CD14-positive monocyte (primary cell): ENCODE results near the gene KRT26. TPM values are rescaled to one million over a fixed set of nuclear protein-coding genes. Genes with fewer than 3 reads are reported as not detected.
A peak's percentile ranks its signal among the peaks of the same experiment; 100 is the strongest.

Experiments
- DNase-seq, 3 donors: peaks; one replicate each; pipeline ENCODE4 v3.0.0-alpha.2; 2011 to 2022
- H2AFZ ChIP-seq: 2 replicates; pipeline ENCODE4 v1.6.0; 2012; ENCODE audit warnings: mild to moderate bottlenecking, low read depth, low read length, inconsistent platforms; ENCODE audit not compliant: insufficient read depth, poor library complexity, severe bottlenecking
- H3K27ac ChIP-seq, 2 donors: 1 replicate in 1 of 2; 2 replicates in 1 of 2; pipeline ENCODE4 v1.5.1; 2012 to 2013; ENCODE audit warnings: low read length in 2 of 2, control low read depth in 1 of 2, inconsistent platforms in 1 of 2, low read depth in 1 of 2, mild to moderate bottlenecking in 1 of 2
- H3K27me3 ChIP-seq, 2 donors: one replicate each; pipeline versions ENCODE4 v1.6.0 to v1.6.1; 2011 to 2013; ENCODE audit warnings: low read length in 2 of 2; ENCODE audit not compliant: control insufficient read depth in 2 of 2, insufficient read depth in 2 of 2
- H3K36me3 ChIP-seq, 2 donors: replicated peaks in 1 of 2; 1 replicate in 1 of 2; 2 replicates in 1 of 2; pipeline versions ENCODE4 v1.5.1 to v1.6.1; 2012 to 2013; ENCODE audit warnings: low read length in 2 of 2, control low read depth in 1 of 2, inconsistent platforms in 1 of 2, mild to moderate bottlenecking in 1 of 2; ENCODE audit not compliant: insufficient read depth in 2 of 2, control insufficient read depth in 1 of 2
- H3K4me1 ChIP-seq, 2 donors: 1 replicate in 1 of 2; 2 replicates in 1 of 2; pipeline versions ENCODE4 v1.5.1 to v1.6.1; 2012 to 2013; ENCODE audit warnings: low read length in 2 of 2, control low read depth in 1 of 2, inconsistent platforms in 1 of 2, mild to moderate bottlenecking in 1 of 2, moderate library complexity in 1 of 2; ENCODE audit not compliant: insufficient read depth in 2 of 2, control insufficient read depth in 1 of 2
- H3K4me2 ChIP-seq: replicated peaks from 2 replicates; pipeline ENCODE3; 2012; ENCODE audit warnings: low read length, moderate library complexity, mild to moderate bottlenecking; ENCODE audit not compliant: poor library complexity, severe bottlenecking; ENCODE audit errors: extremely low read depth
- H3K4me3 ChIP-seq, 3 experiments: fragments of 200-600 bp in 1 of 3; sonication (generic) in 1 of 3; replicated peaks in 1 of 3; 1 replicate in 2 of 3; 2 replicates in 1 of 3; pipeline ENCODE4 v1.5.1; 2011 to 2013; ENCODE audit warnings: low read length in 3 of 3, mild to moderate bottlenecking in 3 of 3, control low read depth in 2 of 3, low read depth in 2 of 3, inconsistent platforms in 1 of 3, moderate library complexity in 1 of 3
- H3K79me2 ChIP-seq: 2 replicates; pipeline ENCODE4 v1.6.0; 2012; ENCODE audit warnings: mild to moderate bottlenecking, control low read depth, inconsistent platforms, low read length, moderate library complexity; ENCODE audit not compliant: insufficient read depth
- H3K9ac ChIP-seq: 2 replicates; pipeline ENCODE4 v1.6.0; 2017; ENCODE audit warnings: low read length, mild to moderate bottlenecking; ENCODE audit not compliant: insufficient read depth, poor library complexity, severe bottlenecking
- H3K9me3 ChIP-seq, 2 donors: replicated peaks in 1 of 2; 1 replicate in 1 of 2; 2 replicates in 1 of 2; pipeline versions ENCODE4 v1.5.1 to v1.6.1; 2012 to 2013; ENCODE audit warnings: low read length in 2 of 2, control low read depth in 1 of 2; ENCODE audit not compliant: control insufficient read depth in 1 of 2, insufficient read depth in 1 of 2
- H4K20me1 ChIP-seq: 2 replicates; pipeline ENCODE4 v1.6.0; 2012; ENCODE audit warnings: mild to moderate bottlenecking, low read length, control low read depth, moderate library complexity; ENCODE audit not compliant: insufficient read depth
- H3K27ac Mint-ChIP-seq, 7 donors: one replicate each; pipeline ENCODE4 v1.8.0; 2020; ENCODE audit warnings: mild to moderate bottlenecking in 7 of 7, mixed read lengths in 7 of 7, moderate library complexity in 6 of 7, inconsistent platforms in 2 of 7
- H3K27me3 Mint-ChIP-seq, 3 donors: one replicate each; pipeline ENCODE4 v1.8.0; 2021 to 2022; ENCODE audit warnings: low read depth in 3 of 3, mild to moderate bottlenecking in 3 of 3, mixed read lengths in 3 of 3, moderate library complexity in 3 of 3, inconsistent platforms in 1 of 3
- H3K36me3 Mint-ChIP-seq, 2 donors: one replicate each; pipeline ENCODE4 v1.8.0; 2020; ENCODE audit warnings: mixed read lengths in 2 of 2, inconsistent platforms in 1 of 2, mild to moderate bottlenecking in 1 of 2
- H3K4me1 Mint-ChIP-seq: one replicate; pipeline ENCODE4 v1.8.0; 2020; ENCODE audit warnings: mild to moderate bottlenecking, mixed read lengths
- H3K4me3 Mint-ChIP-seq, 2 donors: one replicate each; pipeline ENCODE4 v1.8.0; 2020; ENCODE audit warnings: mild to moderate bottlenecking in 2 of 2, mixed read lengths in 2 of 2, moderate library complexity in 1 of 2
- H3K9me3 Mint-ChIP-seq, 7 donors: one replicate each; pipeline ENCODE4 v1.8.0; 2020 to 2022; ENCODE audit warnings: mixed read lengths in 7 of 7, mild to moderate bottlenecking in 6 of 7, moderate library complexity in 6 of 7, inconsistent platforms in 2 of 7
- WGBS: methylation state at CpG from one replicate; pipeline ENCODE4 v1.1.5; 2013; ENCODE audit warnings: missing lambda C conversion rate; ENCODE audit not compliant: insufficient coverage; 5-methylcytosine and 5-hydroxymethylcytosine counted together
- intact Hi-C, 2 donors: fragments of 100-400 bp; cut with micrococcal nuclease; formaldehyde crosslinking; loops; one replicate each; pipeline versions ENCODE4 v1.15.0 to v1.15.1; 2023
- polyA plus RNA-seq, 3 donors: library from polyadenylated mRNA; depleted of rRNA in 1 of 3; unstranded in 2 of 3; stranded (reverse) in 1 of 3; fragments of 300-500 nt in 2 of 3; fragments of >200 nt in 1 of 3; fragmentation: Illumina TruSeq in 2 of 3; gene quantifications; 1 replicate in 2 of 3; 2 replicates in 1 of 3; pipeline ENCODE4 v1.2.3, GENCODE V29; 2012 to 2021
- TF ChIP-seq, protein P1 (sequence below): fragments of 200-600 bp; IDR thresholded peaks from one replicate; pipeline ENCODE4 v1.8.0; 2022; ENCODE audit warnings: antibody characterized with exemption, mild to moderate bottlenecking

KRT26 gene
- polyA plus RNA-seq, 3 donors, result not detected

GRCh38 chr17:40813804-40814203 lies 41.8 kb upstream of the KRT26 start:
- H2AFZ ChIP-seq, result no peak overlapping the region
- peaks cover 4 to 8% of the 10 kb centered on the region in 2 donors for H3K4me1 ChIP-seq
- intact Hi-C loops, result no loop called here
- H3K27ac ChIP-seq, result no peak overlapping the region
- peaks cover 0 to 9% of the 10 kb centered on the region in 2 donors for H3K36me3 ChIP-seq
- H3K4me2 ChIP-seq, result no peak overlapping the region
- TF ChIP-seq, protein P1, sequence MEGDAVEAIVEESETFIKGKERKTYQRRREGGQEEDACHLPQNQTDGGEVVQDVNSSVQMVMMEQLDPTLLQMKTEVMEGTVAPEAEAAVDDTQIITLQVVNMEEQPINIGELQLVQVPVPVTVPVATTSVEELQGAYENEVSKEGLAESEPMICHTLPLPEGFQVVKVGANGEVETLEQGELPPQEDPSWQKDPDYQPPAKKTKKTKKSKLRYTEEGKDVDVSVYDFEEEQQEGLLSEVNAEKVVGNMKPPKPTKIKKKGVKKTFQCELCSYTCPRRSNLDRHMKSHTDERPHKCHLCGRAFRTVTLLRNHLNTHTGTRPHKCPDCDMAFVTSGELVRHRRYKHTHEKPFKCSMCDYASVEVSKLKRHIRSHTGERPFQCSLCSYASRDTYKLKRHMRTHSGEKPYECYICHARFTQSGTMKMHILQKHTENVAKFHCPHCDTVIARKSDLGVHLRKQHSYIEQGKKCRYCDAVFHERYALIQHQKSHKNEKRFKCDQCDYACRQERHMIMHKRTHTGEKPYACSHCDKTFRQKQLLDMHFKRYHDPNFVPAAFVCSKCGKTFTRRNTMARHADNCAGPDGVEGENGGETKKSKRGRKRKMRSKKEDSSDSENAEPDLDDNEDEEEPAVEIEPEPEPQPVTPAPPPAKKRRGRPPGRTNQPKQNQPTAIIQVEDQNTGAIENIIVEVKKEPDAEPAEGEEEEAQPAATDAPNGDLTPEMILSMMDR, result no peak
- DNase-seq, result no peak
- no peak overlapping the region for H3K27ac Mint-ChIP-seq
- H3K79me2 ChIP-seq, result no peaks in the 10 kb centered on the region
- peaks cover 7% of the 10 kb centered on the region for H3K4me1 Mint-ChIP-seq
- peaks cover 4 to 10% of the 10 kb centered on the region in 2 donors for H3K9me3 ChIP-seq
- H4K20me1 ChIP-seq, result no peaks in the 10 kb centered on the region
- peaks cover 44 to 54% of the 10 kb centered on the region in 2 donors for H3K27me3 ChIP-seq
- peaks cover 9 to 10% of the 10 kb centered on the region in 2 donors for H3K36me3 Mint-ChIP-seq
- no peak overlapping the region for H3K9ac ChIP-seq
- H3K9me3 Mint-ChIP-seq, result peaks cover 9 to 30% (median 21%) of the 10 kb centered on the region in 7 donors
- peak overlapping the region in 1 of 2 donors; percentile 0 for H3K4me3 Mint-ChIP-seq
- peaks cover 31 to 55% (median 37%) of the 10 kb centered on the region in 3 donors for H3K27me3 Mint-ChIP-seq
- no CpG with 5 or more reads among the region's 4 CpGs for WGBS
- no peak overlapping the region for H3K4me3 ChIP-seq

DNA sequence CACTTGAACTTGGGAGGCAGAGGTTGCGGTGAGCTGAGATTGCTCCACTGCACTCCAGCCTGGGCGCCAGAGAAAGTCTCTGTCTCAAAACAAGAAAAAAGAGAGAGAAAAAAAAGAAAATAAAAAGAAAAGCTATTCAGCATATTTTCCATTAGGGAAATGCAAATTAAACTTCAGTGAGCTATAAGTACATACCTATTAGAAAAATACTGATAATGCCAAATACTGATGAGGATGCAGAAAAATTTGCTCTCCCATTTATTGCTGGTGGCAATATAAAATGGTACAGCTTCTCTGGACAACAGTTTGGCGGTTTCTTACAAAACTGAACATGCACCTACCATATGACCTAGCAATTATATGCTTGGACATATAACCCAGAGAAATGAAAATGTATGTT lies 40.6 kb upstream of the KRT26 start:
- no peaks in the 10 kb centered on the region for H4K20me1 ChIP-seq
- peaks cover 4 to 10% of the 10 kb centered on the region in 2 donors for H3K9me3 ChIP-seq
- Mint-ChIP-seq H3K27ac (no peak overlapping the region), H3K4me1 (no peaks in the 10 kb centered on the region), H3K27me3 (peaks cover 37 to 62% (median 46%) of the 10 kb centered on the region in 3 donors), H3K4me3 (peak overlapping the region in 1 of 2 donors; percentile 49), H3K36me3 (peaks cover 8 to 9% of the 10 kb centered on the region in 2 donors), H3K9me3 (peaks cover 9 to 23% (median 19%) of the 10 kb centered on the region in 7 donors)
- peaks cover 50 to 59% of the 10 kb centered on the region in 2 donors for H3K27me3 ChIP-seq
- no peaks in the 10 kb centered on the region for H3K4me1 ChIP-seq
- H3K4me3 ChIP-seq, result no peak overlapping the region
- TF ChIP-seq, protein P1, result no peak
- H3K36me3 ChIP-seq, result peaks cover 0 to 9% of the 10 kb centered on the region in 2 donors
- no peak overlapping the region for H3K9ac ChIP-seq
- DNase-seq, result no peak
- no peak overlapping the region for H2AFZ ChIP-seq
- intact Hi-C loops, result no loop called here
- WGBS, result no CpG with 5 or more reads among the region's 3 CpGs
- no peak overlapping the region for H3K27ac ChIP-seq
- no peak overlapping the region for H3K4me2 ChIP-seq
- no peaks in the 10 kb centered on the region for H3K79me2 ChIP-seq
